ENCODE results near the gene LIN54.
"Not testable (repeated sequence)": the region's sequence is repeated elsewhere in the genome, so short reads cannot be mapped to it uniquely, and the experiment has no call there.

The LIN54 gene

GRCh38 chr4:83022724-83023450 lies 12.3 kb upstream of the LIN54 start:
- no peak for TF ChIP-seq POLR2A (IDR thresholded peaks at IDR 0.05; ENCODE audit: low read depth, low read length)

GRCh38 chr4:83019794-83020494 lies 9.3 kb upstream of the LIN54 start:
- no peak for DNase-seq (ENCODE audit: insufficient read length, low spot score)
- FAIRE-seq: no peak
- TF ChIP-seq POLR2A (IDR thresholded peaks at IDR 0.05; ENCODE audit: low read depth, low read length): no peak

More at GRCh38 chr4:83022724-83023450, 12.3 kb upstream of the LIN54 start:
- FAIRE-seq: no peak
- no peak for DNase-seq (ENCODE audit: insufficient read length, low spot score)

- DNase-seq (ENCODE audit: insufficient read length, low spot score) (no peak), FAIRE-seq (no peak)
- TF ChIP-seq POLR2A (IDR thresholded peaks at IDR 0.05; ENCODE audit: low read depth, low read length): no peak
Measured at GRCh38 chr4:83013902-83014301, 3.3 kb upstream of the LIN54 start.

- no peak for TF ChIP-seq POLR2A (IDR thresholded peaks at IDR 0.05; ENCODE audit: low read depth, low read length)
- FAIRE-seq (no peak), DNase-seq (ENCODE audit: insufficient read length, low spot score) (no peak)
Measured at GRCh38 chr4:83013420-83013867, 2.8 kb upstream of the LIN54 start.

GRCh38 chr4:83012687-83013419 lies 2.2 kb upstream of the LIN54 start:
- FAIRE-seq (peak; percentile 83), DNase-seq (ENCODE audit: insufficient read length, low spot score) (peak; percentile 71)
- TF ChIP-seq POLR2A (IDR thresholded peaks at IDR 0.05; ENCODE audit: low read depth, low read length): peak; percentile 56; the same call in 1 of the 2 replicates

GRCh38 chr4:83012200-83012686 lies 1.6 kb upstream of the LIN54 start:
- DNase-seq (ENCODE audit: insufficient read length, low spot score) (peak; percentile 17), FAIRE-seq (no peak)
- TF ChIP-seq POLR2A (IDR thresholded peaks at IDR 0.05; ENCODE audit: low read depth, low read length): no peak

GRCh38 chr4:83011689-83012199 lies 1.1 kb upstream of the LIN54 start:
- TF ChIP-seq POLR2A (IDR thresholded peaks at IDR 0.05; ENCODE audit: low read depth, low read length): no peak
- FAIRE-seq: no peak
- DNase-seq (ENCODE audit: insufficient read length, low spot score): no peak

- DNase-seq (ENCODE audit: insufficient read length, low spot score) (no peak), FAIRE-seq (no peak)
- TF ChIP-seq POLR2A (IDR thresholded peaks at IDR 0.05; ENCODE audit: low read depth, low read length): no peak
Measured at GRCh38 chr4:83010111-83010521, 507 bp downstream of the LIN54 start.

- FAIRE-seq (no peak), DNase-seq (ENCODE audit: insufficient read length, low spot score) (no peak)
- TF ChIP-seq POLR2A (IDR thresholded peaks at IDR 0.05; ENCODE audit: low read depth, low read length): no peak
Measured at GRCh38 chr4:83009529-83009928, 1.1 kb downstream of the LIN54 start.

GRCh38 chr4:83003044-83003791 lies 7.4 kb downstream of the LIN54 start:
- not testable (repeated sequence) for FAIRE-seq; DNase-seq (ENCODE audit: insufficient read length, low spot score)

GRCh38 chr4:83002329-83002728 lies 8.3 kb downstream of the LIN54 start:
- FAIRE-seq (no peak), DNase-seq (ENCODE audit: insufficient read length, low spot score) (no peak)
- no peak for TF ChIP-seq POLR2A (IDR thresholded peaks at IDR 0.05; ENCODE audit: low read depth, low read length)

GRCh38 chr4:82998898-82999297 lies 11.7 kb downstream of the LIN54 start:
- no peak for TF ChIP-seq POLR2A (IDR thresholded peaks at IDR 0.05; ENCODE audit: low read depth, low read length)
- FAIRE-seq: no peak
- DNase-seq (ENCODE audit: insufficient read length, low spot score): no peak

GRCh38 chr4:82994834-82995233 lies 15.8 kb downstream of the LIN54 start:
- DNase-seq (ENCODE audit: insufficient read length, low spot score) (no peak), FAIRE-seq (no peak)
- no peak for TF ChIP-seq POLR2A (IDR thresholded peaks at IDR 0.05; ENCODE audit: low read depth, low read length)

Data from H54 (cell line).